HepG2 (cell line): ENCODE results near the gene NOM1. TPM values are rescaled to one million over a fixed set of nuclear protein-coding genes. Genes with fewer than 3 reads are reported as not detected.

Experiments
- ATF7 ChIP-seq, 2 experiments: fragments of 450-650 bp in 1 of 2; sonication (generic) in 1 of 2; formaldehyde crosslinking in 1 of 2; IDR thresholded peaks; 2 replicates each; pipeline versions ENCODE4 v1.4.0 to v1.6.1; 2016 to 2020; ENCODE audit warnings: antibody characterized with exemption in 1 of 2, mild to moderate bottlenecking in 1 of 2, missing genetic modification reagents in 1 of 2
- EED ChIP-seq: sonication (generic); formaldehyde crosslinking; IDR thresholded peaks from 2 replicates; pipeline ENCODE4 v1.5.0; 2020; ENCODE audit warnings: mild to moderate bottlenecking, missing genetic modification reagents
- FIP1L1 ChIP-seq: fragments of 200-400 bp; formaldehyde crosslinking; IDR thresholded peaks from 2 replicates; pipeline ENCODE4 v1.6.1; 2018; ENCODE audit warnings: low read depth, mild to moderate bottlenecking, low read length, moderate library complexity, borderline replicate concordance; ENCODE audit not compliant: insufficient read depth
- GTF2F1 ChIP-seq: fragments of 150-350 bp; IDR thresholded peaks from 2 replicates; pipeline ENCODE4 v1.6.1; 2014; ENCODE audit warnings: low read length
- HOXA7 ChIP-seq: sonication (generic); formaldehyde crosslinking; IDR thresholded peaks from 2 replicates; pipeline ENCODE4 v1.8.1; 2022; ENCODE audit warnings: mild to moderate bottlenecking, missing genetic modification reagents, moderate library complexity
- KDM2A ChIP-seq: sonication (generic); formaldehyde crosslinking; IDR thresholded peaks from 2 replicates; pipeline ENCODE4 v1.4.0; 2020; ENCODE audit warnings: low read depth, missing genetic modification reagents, borderline replicate concordance
- NFE2L2 ChIP-seq: fragments of 150-350 bp; IDR thresholded peaks from 2 replicates; pipeline ENCODE4 v1.6.1; 2014; ENCODE audit warnings: low read length
- POGZ ChIP-seq: sonication (generic); formaldehyde crosslinking; IDR thresholded peaks from 2 replicates; pipeline ENCODE4 v1.4.0; 2020; ENCODE audit warnings: mild to moderate bottlenecking, missing genetic modification reagents
- PPARG ChIP-seq: conservative IDR thresholded peaks from 2 replicates; pipeline ENCODE4 v1.6.1; 2016; ENCODE audit warnings: missing biosample characterization, missing genetic modification reagents
- SAFB2 ChIP-seq: sonication (generic); formaldehyde crosslinking; IDR thresholded peaks from 2 replicates; pipeline ENCODE4 v1.5.1; 2020; ENCODE audit warnings: missing genetic modification reagents, low read depth, mild to moderate bottlenecking, borderline replicate concordance
- SMARCC2 ChIP-seq: fragments of 450-650 bp; IDR thresholded peaks from 2 replicates; pipeline ENCODE4 v1.6.1; 2017; ENCODE audit warnings: antibody characterized with exemption, mild to moderate bottlenecking
- SNAI1 ChIP-seq: sonication (generic); formaldehyde crosslinking; IDR thresholded peaks from 2 replicates; pipeline ENCODE4 v1.5.0; 2020; ENCODE audit warnings: mild to moderate bottlenecking, missing genetic modification reagents, borderline replicate concordance
- SOX6 ChIP-seq, 2 experiments: fragments of 450-650 bp in 1 of 2; sonication (generic) in 1 of 2; formaldehyde crosslinking in 1 of 2; IDR thresholded peaks; 2 replicates each; pipeline versions ENCODE4 v1.4.0 to v1.6.1; 2017 to 2020; ENCODE audit warnings: antibody characterized with exemption in 1 of 2, mild to moderate bottlenecking in 1 of 2, missing genetic modification reagents in 1 of 2
- ZNF33B ChIP-seq: sonication (generic); formaldehyde crosslinking; IDR thresholded peaks from 2 replicates; pipeline ENCODE4 v1.5.1; 2020; ENCODE audit warnings: mild to moderate bottlenecking, missing genetic modification reagents
- ZNF589 ChIP-seq: sonication (generic); formaldehyde crosslinking; conservative IDR thresholded peaks from 2 replicates; pipeline ENCODE4 v1.8.0; 2022; ENCODE audit warnings: mild to moderate bottlenecking, moderate library complexity, missing genetic modification reagents
- ZNF724P ChIP-seq: sonication (generic); formaldehyde crosslinking; IDR thresholded peaks from 2 replicates; pipeline ENCODE4 v1.8.0; 2022; ENCODE audit warnings: missing genetic modification reagents, borderline replicate concordance
- ZNF766 ChIP-seq: sonication (generic); formaldehyde crosslinking; IDR thresholded peaks from 2 replicates; pipeline ENCODE4 v1.5.0; 2020; ENCODE audit warnings: missing genetic modification reagents, borderline replicate concordance
- polyA plus RNA-seq, 8 experiments: library from polyadenylated mRNA; depleted of rRNA in 3 of 8; stranded (reverse) in 7 of 8; unstranded in 1 of 8; fragments of >200 nt; fragmentation: Illumina TruSeq in 4 of 8; extraction: Trizol in 4 of 8; gene quantifications; 2 replicates each; pipeline versions ENCODE4 v1.2.1 to v1.2.3, GENCODE V29; 2011 to 2016; ENCODE audit warnings: low read depth in 4 of 8, missing spikeins in 1 of 8, mixed read lengths in 1 of 8; ENCODE audit not compliant: insufficient read depth in 1 of 8
- total RNA-seq, 5 experiments: library from RNA; depleted of rRNA; stranded (reverse); fragments of >200 nt; fragmentation: Illumina TruSeq; extraction: Trizol; gene quantifications; 2 replicates each; pipeline ENCODE4 v1.2.3, GENCODE V29; 2016; ENCODE audit warnings: low read depth in 1 of 5
- TF ChIP-seq, protein P1 (sequence below): sonication (generic); formaldehyde crosslinking; IDR thresholded peaks from 2 replicates; pipeline ENCODE4 v1.5.0; 2020; ENCODE audit warnings: mild to moderate bottlenecking, missing genetic modification reagents
- TF ChIP-seq, protein P2 (sequence below): sonication (generic); formaldehyde crosslinking; IDR thresholded peaks from 2 replicates; pipeline ENCODE4 v1.5.0; 2020; ENCODE audit warnings: mild to moderate bottlenecking, missing genetic modification reagents
- TF ChIP-seq, protein P3 (sequence below): sonication (generic); formaldehyde crosslinking; IDR thresholded peaks from 2 replicates; pipeline ENCODE4 v1.4.0; 2020; ENCODE audit warnings: missing genetic modification reagents
- TF ChIP-seq, protein P4 (sequence below): IDR thresholded peaks from 2 replicates; pipeline ENCODE4 v1.6.1; 2012; ENCODE audit warnings: inconsistent platforms
- TF ChIP-seq, protein P5 (sequence below): sonication (generic); formaldehyde crosslinking; IDR thresholded peaks from 2 replicates; pipeline ENCODE4 v1.4.0; 2020; ENCODE audit warnings: missing genetic modification reagents

NOM1 gene
- total and polyA plus RNA-seq, 2 of the 13 experiments (the other 11 are each of a cell fraction or from before 2014, with no cell fraction given): 14.2 to 26.2 TPM

DNA sequence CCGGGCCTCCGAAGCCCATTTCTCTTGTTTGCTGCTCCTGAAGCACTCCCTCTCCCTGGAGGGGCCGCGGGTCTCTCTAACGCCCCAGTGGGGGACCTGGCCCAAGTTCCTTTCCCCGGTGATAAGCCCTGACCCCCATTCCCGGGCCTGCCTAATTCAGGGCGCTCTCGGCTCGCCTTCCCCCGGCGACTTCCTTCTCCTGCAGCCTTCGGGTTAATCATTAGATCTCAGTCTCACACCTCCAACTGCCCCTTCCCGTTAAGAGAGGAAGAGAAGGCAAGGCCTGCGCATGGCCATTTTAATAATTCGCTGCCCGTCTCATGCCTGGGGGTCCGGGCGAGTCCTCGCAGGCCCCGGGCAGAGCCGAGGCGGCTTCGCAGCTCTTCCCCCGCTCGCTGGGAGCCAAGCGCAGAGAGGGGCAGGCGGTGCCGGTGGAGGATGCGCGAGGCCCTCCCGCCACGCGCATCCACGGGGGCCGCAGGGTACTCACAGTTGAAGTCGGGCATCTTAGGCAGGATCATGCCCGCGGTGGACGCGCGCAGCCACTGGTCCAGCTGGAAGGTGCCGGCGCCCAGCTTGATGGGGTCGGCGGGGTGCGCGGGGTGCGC is 59.8 kb downstream of the NOM1 start (continued):
- TF ChIP-seq FIP1L1: no peak
- peak; percentile 27; the same call in 1 of the 2 replicates for TF ChIP-seq KDM2A (CRISPR knock-in tag)
- TF ChIP-seq HOXA7: no peak
- no peak for TF ChIP-seq ZNF589
- no peak for TF ChIP-seq ZNF33B (CRISPR knock-in tag)
- TF ChIP-seq, protein P1, sequence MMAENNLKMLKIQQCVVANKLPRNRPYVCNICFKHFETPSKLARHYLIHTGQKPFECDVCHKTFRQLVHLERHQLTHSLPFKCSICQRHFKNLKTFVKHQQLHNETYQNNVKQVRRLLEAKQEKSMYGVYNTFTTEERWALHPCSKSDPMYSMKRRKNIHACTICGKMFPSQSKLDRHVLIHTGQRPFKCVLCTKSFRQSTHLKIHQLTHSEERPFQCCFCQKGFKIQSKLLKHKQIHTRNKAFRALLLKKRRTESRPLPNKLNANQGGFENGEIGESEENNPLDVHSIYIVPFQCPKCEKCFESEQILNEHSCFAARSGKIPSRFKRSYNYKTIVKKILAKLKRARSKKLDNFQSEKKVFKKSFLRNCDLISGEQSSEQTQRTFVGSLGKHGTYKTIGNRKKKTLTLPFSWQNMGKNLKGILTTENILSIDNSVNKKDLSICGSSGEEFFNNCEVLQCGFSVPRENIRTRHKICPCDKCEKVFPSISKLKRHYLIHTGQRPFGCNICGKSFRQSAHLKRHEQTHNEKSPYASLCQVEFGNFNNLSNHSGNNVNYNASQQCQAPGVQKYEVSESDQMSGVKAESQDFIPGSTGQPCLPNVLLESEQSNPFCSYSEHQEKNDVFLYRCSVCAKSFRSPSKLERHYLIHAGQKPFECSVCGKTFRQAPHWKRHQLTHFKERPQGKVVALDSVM (CRISPR knock-in tag): no peak
- TF ChIP-seq NFE2L2: no peak
- TF ChIP-seq SOX6 (IDR thresholded peaks at IDR 0.05): no peak
- no peak for TF ChIP-seq SOX6 (CRISPR knock-in tag; IDR thresholded peaks at IDR 0.05)
- no peak for TF ChIP-seq GTF2F1
- no peak for TF ChIP-seq PPARG (CRISPR knock-in tag)
- TF ChIP-seq, protein P2, sequence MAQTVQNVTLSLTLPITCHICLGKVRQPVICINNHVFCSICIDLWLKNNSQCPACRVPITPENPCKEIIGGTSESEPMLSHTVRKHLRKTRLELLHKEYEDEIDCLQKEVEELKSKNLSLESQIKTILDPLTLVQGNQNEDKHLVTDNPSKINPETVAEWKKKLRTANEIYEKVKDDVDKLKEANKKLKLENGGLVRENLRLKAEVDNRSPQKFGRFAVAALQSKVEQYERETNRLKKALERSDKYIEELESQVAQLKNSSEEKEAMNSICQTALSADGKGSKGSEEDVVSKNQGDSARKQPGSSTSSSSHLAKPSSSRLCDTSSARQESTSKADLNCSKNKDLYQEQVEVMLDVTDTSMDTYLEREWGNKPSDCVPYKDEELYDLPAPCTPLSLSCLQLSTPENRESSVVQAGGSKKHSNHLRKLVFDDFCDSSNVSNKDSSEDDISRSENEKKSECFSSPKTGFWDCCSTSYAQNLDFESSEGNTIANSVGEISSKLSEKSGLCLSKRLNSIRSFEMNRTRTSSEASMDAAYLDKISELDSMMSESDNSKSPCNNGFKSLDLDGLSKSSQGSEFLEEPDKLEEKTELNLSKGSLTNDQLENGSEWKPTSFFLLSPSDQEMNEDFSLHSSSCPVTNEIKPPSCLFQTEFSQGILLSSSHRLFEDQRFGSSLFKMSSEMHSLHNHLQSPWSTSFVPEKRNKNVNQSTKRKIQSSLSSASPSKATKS (CRISPR knock-in tag): no peak
- TF ChIP-seq SNAI1: no peak
- no peak for TF ChIP-seq EED (CRISPR knock-in tag)
- 0 out of 2 replicates have a peak, but pooled peaks have one; percentile 41 for TF ChIP-seq ZNF766 (CRISPR knock-in tag)
- no peak for TF ChIP-seq ATF7 (IDR thresholded peaks at IDR 0.05)
- TF ChIP-seq ATF7 (CRISPR knock-in tag; IDR thresholded peaks at IDR 0.05): no peak
- TF ChIP-seq, protein P3, sequence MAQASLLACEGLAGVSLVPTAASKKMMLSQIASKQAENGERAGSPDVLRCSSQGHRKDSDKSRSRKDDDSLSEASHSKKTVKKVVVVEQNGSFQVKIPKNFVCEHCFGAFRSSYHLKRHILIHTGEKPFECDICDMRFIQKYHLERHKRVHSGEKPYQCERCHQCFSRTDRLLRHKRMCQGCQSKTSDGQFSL (CRISPR knock-in tag): no peak
- TF ChIP-seq ZNF724P (CRISPR knock-in tag): no peak
- TF ChIP-seq, protein P4, sequence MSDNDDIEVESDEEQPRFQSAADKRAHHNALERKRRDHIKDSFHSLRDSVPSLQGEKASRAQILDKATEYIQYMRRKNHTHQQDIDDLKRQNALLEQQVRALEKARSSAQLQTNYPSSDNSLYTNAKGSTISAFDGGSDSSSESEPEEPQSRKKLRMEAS: 0 out of 2 replicates have a peak, but pooled peaks have one; percentile 16
- TF ChIP-seq, protein P5, sequence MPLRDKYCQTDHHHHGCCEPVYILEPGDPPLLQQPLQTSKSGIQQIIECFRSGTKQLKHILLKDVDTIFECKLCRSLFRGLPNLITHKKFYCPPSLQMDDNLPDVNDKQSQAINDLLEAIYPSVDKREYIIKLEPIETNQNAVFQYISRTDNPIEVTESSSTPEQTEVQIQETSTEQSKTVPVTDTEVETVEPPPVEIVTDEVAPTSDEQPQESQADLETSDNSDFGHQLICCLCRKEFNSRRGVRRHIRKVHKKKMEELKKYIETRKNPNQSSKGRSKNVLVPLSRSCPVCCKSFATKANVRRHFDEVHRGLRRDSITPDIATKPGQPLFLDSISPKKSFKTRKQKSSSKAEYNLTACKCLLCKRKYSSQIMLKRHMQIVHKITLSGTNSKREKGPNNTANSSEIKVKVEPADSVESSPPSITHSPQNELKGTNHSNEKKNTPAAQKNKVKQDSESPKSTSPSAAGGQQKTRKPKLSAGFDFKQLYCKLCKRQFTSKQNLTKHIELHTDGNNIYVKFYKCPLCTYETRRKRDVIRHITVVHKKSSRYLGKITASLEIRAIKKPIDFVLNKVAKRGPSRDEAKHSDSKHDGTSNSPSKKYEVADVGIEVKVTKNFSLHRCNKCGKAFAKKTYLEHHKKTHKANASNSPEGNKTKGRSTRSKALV (CRISPR knock-in tag): peak; percentile 91
- no peak for TF ChIP-seq SMARCC2
- no peak for TF ChIP-seq SAFB2 (CRISPR knock-in tag)
- no peak for TF ChIP-seq POGZ (CRISPR knock-in tag)
